ENCODE data around the gene SPATA3.
A peak's percentile ranks its signal among the peaks of the same experiment; 100 is the strongest.
"Not testable (repeated sequence)": the region's sequence is repeated elsewhere in the genome, so short reads cannot be mapped to it uniquely, and the experiment has no call there.

SPATA3 gene

DNA sequence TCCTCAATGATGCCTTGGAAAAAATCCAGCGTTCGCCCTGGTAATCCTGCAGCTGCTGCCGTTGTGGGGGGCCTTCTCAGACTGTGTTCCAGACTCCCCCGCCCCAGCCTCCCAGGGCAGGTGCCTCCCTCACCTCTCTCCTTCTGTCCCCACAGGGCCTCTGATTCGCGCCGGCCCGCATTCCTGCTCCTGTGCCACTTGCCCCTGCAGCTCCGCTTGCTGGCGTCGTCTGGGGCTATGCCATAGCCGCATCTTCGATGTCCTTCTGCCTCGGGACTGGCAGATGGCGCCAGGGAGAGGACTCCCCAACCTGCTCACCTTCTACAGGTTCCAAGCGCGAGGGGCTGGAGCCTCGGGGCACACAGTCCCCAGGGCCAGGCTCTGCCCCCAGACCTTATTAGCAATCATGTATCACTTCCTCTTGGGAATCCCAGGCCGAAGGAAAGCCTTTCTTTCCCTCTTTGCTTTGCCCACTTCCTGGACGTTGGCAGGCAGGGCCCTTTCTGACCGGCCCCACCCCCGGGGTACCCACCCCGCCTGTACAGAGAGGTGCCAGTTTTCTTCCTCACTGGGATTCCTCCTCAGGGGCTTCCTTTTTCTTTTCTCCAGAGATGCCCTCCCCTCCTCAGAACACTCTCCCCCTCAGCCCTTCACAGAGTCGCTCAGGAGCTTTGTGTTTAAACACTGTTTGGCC is 4.4 kb downstream of the SPATA3 start:
- Histone ChIP-seq H3K36me3 (ENCODE audit: control insufficient read depth, insufficient read depth, low read length, severe bottlenecking) (no peaks in the 10 kb centered on the region), H3K27me3 (replicated peaks; ENCODE audit: control insufficient read depth, insufficient read depth, low read length) (peaks cover 49% of the 10 kb centered on the region), H3K9ac (ENCODE audit: low read length) (no peak overlapping the region), H3K4me1 (ENCODE audit: control insufficient read depth, insufficient read depth, low read length) (peaks cover 33% of the 10 kb centered on the region), H3K9me3 (ENCODE audit: control insufficient read depth, low read length) (peaks cover 7% of the 10 kb centered on the region), H3K4me3 (ENCODE audit: low read length) (no peak overlapping the region)
- DNase-seq (ENCODE audit: low read depth), result no peak

DNA sequence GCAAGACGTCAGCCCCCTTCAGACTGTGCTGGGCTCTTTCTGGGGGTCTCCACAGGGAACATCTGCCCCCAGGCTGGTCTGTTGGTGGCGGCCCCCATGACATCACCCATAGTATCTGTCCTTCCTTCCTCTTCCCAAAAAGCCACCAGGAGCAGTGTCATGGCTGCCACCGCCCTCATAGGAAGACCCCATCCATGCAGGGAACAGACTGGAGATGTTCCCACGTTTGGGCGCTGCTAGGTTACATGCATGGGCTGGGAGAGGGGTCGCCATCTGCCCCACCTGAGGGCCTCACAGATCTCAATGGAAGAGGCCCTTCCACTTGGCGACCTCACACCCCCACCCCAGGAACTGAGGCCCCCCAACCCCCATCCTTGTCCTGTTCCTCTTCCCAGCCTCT is 5.1 kb downstream of the SPATA3 start:
- no peak overlapping the region for H3K4me3 ChIP-seq (ENCODE audit: low read length)
- no peaks in the 10 kb centered on the region for H3K36me3 ChIP-seq (ENCODE audit: control insufficient read depth, insufficient read depth, low read length, severe bottlenecking)
- peaks cover 33% of the 10 kb centered on the region for H3K4me1 ChIP-seq (ENCODE audit: control insufficient read depth, insufficient read depth, low read length)
- DNase-seq (ENCODE audit: low read depth), result no peak
- peaks cover 7% of the 10 kb centered on the region for H3K9me3 ChIP-seq (ENCODE audit: control insufficient read depth, low read length)
- H3K27me3 ChIP-seq (replicated peaks; ENCODE audit: control insufficient read depth, insufficient read depth, low read length), result peaks cover 42% of the 10 kb centered on the region
- no peak overlapping the region for H3K9ac ChIP-seq (ENCODE audit: low read length)

DNA sequence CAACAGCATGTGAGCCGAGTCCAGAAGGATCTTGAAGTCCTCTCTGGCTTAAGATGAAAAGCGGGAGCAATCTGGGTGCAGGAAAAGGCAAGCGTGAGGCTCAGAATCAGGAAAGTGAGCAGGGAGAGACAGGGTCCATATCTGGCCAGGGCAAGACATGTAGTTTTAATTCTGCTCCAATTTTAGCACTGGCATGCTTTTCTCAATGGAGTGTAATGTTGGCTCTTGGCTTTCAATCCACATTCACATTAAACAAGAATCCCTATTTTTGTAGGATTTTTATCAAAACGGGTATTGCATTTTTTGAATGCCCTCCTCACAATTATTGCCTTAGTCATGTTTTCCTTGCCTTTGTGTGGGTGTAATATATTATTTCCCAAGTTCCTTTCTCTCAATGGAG is 6.0 kb downstream of the SPATA3 start:
- Histone ChIP-seq H3K9ac (ENCODE audit: low read length) (no peak overlapping the region), H3K9me3 (ENCODE audit: control insufficient read depth, low read length) (peaks cover 2% of the 10 kb centered on the region), H3K4me1 (ENCODE audit: control insufficient read depth, insufficient read depth, low read length) (peaks cover 33% of the 10 kb centered on the region), H3K27me3 (replicated peaks; ENCODE audit: control insufficient read depth, insufficient read depth, low read length) (peaks cover 39% of the 10 kb centered on the region), H3K36me3 (ENCODE audit: control insufficient read depth, insufficient read depth, low read length, severe bottlenecking) (no peaks in the 10 kb centered on the region), H3K4me3 (ENCODE audit: low read length) (no peak overlapping the region)
- DNase-seq (ENCODE audit: low read depth), result peak; percentile 34

DNA sequence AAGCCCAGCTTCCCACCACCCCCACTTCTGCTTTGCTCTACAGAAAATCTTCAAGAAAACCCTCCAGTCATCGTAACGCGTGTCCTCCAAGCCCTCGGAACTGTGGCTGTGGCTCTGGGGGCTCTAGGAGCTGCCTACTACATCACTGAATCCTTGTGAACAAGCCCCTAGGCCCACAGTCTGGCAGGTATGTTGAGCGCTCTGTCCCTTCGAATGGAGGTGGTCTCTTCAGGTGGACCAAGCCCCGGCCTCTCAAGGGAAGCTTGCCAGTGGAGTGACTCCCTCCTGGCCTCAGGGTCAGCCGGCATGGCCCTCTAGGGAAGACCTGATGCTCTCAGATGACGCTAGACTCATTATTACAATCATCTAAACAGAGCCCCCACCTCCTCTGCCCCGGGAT is 6.7 kb downstream of the SPATA3 start:
- no peak overlapping the region for H3K9ac ChIP-seq (ENCODE audit: low read length)
- no peak overlapping the region for H3K4me3 ChIP-seq (ENCODE audit: low read length)
- no peaks in the 10 kb centered on the region for H3K9me3 ChIP-seq (ENCODE audit: control insufficient read depth, low read length)
- H3K36me3 ChIP-seq (ENCODE audit: control insufficient read depth, insufficient read depth, low read length, severe bottlenecking), result no peaks in the 10 kb centered on the region
- H3K27me3 ChIP-seq (replicated peaks; ENCODE audit: control insufficient read depth, insufficient read depth, low read length), result peaks cover 41% of the 10 kb centered on the region
- no peak for DNase-seq (ENCODE audit: low read depth)
- H3K4me1 ChIP-seq (ENCODE audit: control insufficient read depth, insufficient read depth, low read length), result peaks cover 33% of the 10 kb centered on the region

DNA sequence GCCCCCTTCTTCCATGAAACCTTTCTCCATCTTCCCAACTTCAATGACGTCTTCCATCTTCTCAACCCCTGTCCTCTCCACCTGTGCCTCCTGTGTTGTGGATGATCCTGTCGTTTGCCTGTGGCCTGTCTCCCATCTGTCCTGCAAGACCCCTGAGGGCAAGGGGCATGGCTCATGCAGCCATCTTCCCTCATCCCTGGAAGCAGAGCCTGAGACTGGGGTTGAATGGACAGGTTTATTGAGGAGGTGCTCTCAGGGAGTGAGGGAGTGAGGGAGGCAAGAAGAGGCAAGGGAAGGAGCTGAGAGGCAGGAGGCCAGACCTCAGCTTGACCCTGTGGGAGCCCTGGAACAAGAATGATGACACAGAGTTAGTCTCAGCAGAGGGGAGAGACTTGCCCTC is 7.3 kb downstream of the SPATA3 start:
- peaks cover 32% of the 10 kb centered on the region for H3K4me1 ChIP-seq (ENCODE audit: control insufficient read depth, insufficient read depth, low read length)
- H3K27me3 ChIP-seq (replicated peaks; ENCODE audit: control insufficient read depth, insufficient read depth, low read length), result peaks cover 46% of the 10 kb centered on the region
- no peak for DNase-seq (ENCODE audit: low read depth)
- H3K9ac ChIP-seq (ENCODE audit: low read length), result no peak overlapping the region
- no peaks in the 10 kb centered on the region for H3K9me3 ChIP-seq (ENCODE audit: control insufficient read depth, low read length)
- H3K4me3 ChIP-seq (ENCODE audit: low read length), result no peak overlapping the region
- no peaks in the 10 kb centered on the region for H3K36me3 ChIP-seq (ENCODE audit: control insufficient read depth, insufficient read depth, low read length, severe bottlenecking)

DNA sequence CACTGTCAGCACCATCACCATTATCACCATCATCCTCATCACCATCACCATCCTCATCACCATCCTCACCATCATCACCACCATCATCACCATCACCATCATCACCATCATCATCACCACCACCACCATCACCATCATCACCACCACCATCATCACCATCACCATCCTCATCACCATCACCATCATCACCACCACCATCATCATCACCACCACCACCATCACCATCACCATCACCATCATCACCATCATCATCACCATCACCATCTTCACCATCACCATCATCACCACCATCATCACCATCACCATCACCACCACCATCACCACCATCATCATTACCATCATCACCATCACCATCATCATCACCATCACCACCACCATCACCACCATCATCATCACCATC is 9.0 kb downstream of the SPATA3 start:
- Histone ChIP-seq H3K27me3 (replicated peaks; ENCODE audit: control insufficient read depth, insufficient read depth, low read length) (peaks cover 55% of the 10 kb centered on the region), H3K4me1 (ENCODE audit: control insufficient read depth, insufficient read depth, low read length) (peaks cover 18% of the 10 kb centered on the region)
- H3K9ac ChIP-seq (ENCODE audit: low read length); DNase-seq (ENCODE audit: low read depth); H3K9me3 ChIP-seq (ENCODE audit: control insufficient read depth, low read length); H3K36me3 ChIP-seq (ENCODE audit: control insufficient read depth, insufficient read depth, low read length, severe bottlenecking); H3K4me3 ChIP-seq (ENCODE audit: low read length): not testable (repeated sequence)

DNA sequence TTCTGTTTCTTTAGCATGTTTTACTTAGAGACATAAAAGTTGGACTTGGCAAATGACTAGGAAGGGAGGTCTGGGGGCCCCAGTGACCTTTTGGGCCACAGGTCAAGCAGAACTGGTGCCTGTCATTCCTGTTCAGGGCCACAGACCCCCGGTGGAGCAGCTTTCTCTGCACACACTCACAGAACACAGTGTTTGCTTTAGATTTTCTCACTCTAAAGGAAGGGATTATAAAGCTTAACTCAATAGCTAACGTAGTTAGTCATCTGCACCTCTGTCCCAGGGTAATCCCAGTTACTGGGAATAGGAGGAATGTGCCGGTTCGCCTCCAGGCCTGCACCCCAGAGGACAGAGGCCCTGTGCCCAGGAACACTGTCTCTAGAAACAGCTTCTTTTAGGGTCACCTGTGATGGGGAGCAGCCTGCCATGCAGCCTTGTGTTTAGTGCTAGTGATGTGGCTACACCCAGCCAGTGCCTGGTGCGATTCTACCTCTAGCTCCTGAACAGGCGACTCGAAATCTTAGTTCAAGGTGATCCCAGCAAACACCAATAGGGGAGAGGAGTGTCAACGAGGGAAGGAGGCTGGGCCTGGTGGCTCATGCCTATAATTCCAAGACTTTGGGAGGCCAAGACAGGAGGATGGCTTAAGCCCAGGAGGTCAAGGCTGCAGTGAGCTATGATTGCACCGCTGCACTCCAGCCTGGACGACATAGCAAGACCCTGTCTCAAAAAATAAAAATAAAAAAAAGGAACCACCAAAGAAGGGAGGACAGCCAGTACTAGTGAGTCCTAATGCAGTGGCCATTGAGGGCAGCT is 11.6 kb downstream of the SPATA3 start:
- no peak overlapping the region for H3K9ac ChIP-seq (ENCODE audit: low read length)
- no peaks in the 10 kb centered on the region for H3K36me3 ChIP-seq (ENCODE audit: control insufficient read depth, insufficient read depth, low read length, severe bottlenecking)
- H3K9me3 ChIP-seq (ENCODE audit: control insufficient read depth, low read length), result no peaks in the 10 kb centered on the region
- DNase-seq (ENCODE audit: low read depth), result peak; percentile 28
- H3K4me1 ChIP-seq (ENCODE audit: control insufficient read depth, insufficient read depth, low read length), result peaks cover 6% of the 10 kb centered on the region
- peaks cover 66% of the 10 kb centered on the region for H3K27me3 ChIP-seq (replicated peaks; ENCODE audit: control insufficient read depth, insufficient read depth, low read length)
- H3K4me3 ChIP-seq (ENCODE audit: low read length), result no peak overlapping the region

DNA sequence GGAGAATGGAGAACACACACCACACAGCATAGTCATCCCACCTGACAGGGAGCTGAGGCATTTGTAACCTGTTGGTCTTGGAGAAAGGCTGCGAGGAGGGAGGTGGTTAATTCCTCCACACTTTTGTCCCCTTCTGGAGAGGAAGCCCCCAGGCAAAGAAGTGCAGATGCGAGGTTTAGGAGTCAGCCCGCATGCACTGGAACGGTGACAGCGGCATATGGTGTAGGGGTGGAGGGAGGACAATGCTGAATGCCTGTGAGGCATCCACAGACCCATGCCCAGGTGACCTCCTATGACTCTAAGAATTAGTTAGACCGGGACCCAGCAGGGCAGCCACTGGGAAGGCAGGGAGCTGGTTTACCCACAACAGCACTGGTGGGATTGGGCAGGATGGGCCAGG is 12.2 kb downstream of the SPATA3 start:
- Histone ChIP-seq H3K9ac (ENCODE audit: low read length) (no peak overlapping the region), H3K9me3 (ENCODE audit: control insufficient read depth, low read length) (no peaks in the 10 kb centered on the region), H3K27me3 (replicated peaks; ENCODE audit: control insufficient read depth, insufficient read depth, low read length) (peaks cover 70% of the 10 kb centered on the region), H3K4me3 (ENCODE audit: low read length) (no peak overlapping the region), H3K4me1 (ENCODE audit: control insufficient read depth, insufficient read depth, low read length) (peaks cover 2% of the 10 kb centered on the region), H3K36me3 (ENCODE audit: control insufficient read depth, insufficient read depth, low read length, severe bottlenecking) (no peaks in the 10 kb centered on the region)
- no peak for DNase-seq (ENCODE audit: low read depth)

DNA sequence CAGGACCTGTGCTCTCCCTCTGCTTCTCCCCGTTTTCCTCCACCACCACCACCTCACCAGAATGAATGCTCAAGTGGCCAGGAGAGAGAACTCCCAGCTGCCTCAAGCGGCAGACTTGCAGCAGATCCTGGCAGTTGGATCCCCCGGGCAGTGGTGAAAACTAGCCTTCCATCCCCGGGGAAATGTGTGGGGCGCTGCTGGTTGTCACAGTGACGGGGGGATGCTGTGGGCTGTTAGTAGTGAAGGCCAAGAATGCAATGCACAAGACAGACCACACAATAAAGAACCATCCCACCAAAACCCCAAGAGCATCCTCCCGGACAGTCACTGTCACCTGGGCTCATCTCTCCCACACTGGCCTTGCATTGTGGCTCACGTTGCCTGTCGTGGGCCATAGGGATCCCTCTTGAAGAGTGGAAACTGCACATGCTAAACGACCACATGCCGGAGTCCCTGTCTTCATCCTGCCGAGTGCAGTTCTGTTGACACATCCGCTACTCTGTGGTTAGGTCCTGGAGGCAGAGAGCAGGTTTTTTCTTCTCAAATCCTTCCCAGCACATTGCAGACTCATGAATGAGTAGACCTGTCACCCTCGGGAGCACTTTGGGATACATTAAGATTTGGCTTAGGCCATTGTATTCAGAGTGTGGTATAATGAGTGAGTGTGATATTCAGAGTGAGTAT is 13.5 kb downstream of the SPATA3 start:
- DNase-seq (ENCODE audit: low read depth), result no peak
- Histone ChIP-seq H3K9ac (ENCODE audit: low read length) (no peak overlapping the region), H3K4me3 (ENCODE audit: low read length) (no peak overlapping the region), H3K36me3 (ENCODE audit: control insufficient read depth, insufficient read depth, low read length, severe bottlenecking) (no peaks in the 10 kb centered on the region), H3K27me3 (replicated peaks; ENCODE audit: control insufficient read depth, insufficient read depth, low read length) (peaks cover 71% of the 10 kb centered on the region), H3K4me1 (ENCODE audit: control insufficient read depth, insufficient read depth, low read length) (no peaks in the 10 kb centered on the region), H3K9me3 (ENCODE audit: control insufficient read depth, low read length) (no peaks in the 10 kb centered on the region)

DNA sequence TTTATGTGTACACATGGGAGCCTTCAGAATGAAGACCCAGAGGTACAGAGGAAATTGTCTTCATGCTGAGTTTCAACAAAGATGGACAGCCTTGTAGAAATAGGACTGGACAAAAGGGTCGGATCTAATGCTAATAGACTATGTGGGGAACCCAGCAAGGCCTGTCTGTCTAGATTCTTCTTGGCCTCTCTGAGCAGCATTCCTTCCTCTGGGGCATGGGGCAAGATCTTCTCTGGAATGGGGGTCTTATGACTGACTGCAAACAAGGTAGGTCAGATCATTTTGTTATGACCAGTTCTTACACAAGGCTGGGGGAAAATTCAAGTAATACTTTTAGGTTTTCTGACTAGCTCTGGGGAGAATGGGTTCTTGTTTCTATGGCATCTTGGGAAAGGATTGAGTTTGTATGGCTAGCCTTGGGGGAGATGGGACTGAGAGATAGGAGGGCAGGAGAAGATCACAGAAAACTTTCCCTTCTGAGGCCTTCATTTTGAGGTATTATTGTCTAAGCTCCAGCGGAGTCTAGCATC is 14.3 kb downstream of the SPATA3 start:
- Histone ChIP-seq H3K4me1 (ENCODE audit: control insufficient read depth, insufficient read depth, low read length) (no peaks in the 10 kb centered on the region), H3K36me3 (ENCODE audit: control insufficient read depth, insufficient read depth, low read length, severe bottlenecking) (no peaks in the 10 kb centered on the region), H3K9ac (ENCODE audit: low read length) (no peak overlapping the region), H3K4me3 (ENCODE audit: low read length) (no peak overlapping the region), H3K9me3 (ENCODE audit: control insufficient read depth, low read length) (no peaks in the 10 kb centered on the region), H3K27me3 (replicated peaks; ENCODE audit: control insufficient read depth, insufficient read depth, low read length) (peaks cover 74% of the 10 kb centered on the region)
- no peak for DNase-seq (ENCODE audit: low read depth)

DNA sequence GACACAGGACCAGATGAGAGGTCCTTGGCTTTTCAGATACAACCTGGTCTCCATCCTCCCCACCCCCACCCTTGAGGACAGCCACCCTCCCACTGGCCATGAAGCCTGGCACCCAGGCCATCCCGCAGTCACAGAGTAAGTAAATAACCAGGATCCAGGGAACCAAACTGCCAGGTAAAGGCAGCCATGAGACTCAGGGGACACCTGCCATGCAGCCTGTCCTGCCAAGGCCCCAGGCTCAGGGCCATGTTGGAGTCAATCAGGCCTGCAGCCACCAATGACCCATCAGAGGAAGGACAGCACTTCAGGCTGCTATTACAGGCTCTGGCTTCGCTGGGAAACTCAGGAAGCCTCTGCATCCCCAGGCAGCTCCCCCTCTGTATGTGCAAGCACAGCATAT is 15.6 kb downstream of the SPATA3 start:
- Histone ChIP-seq H3K36me3 (ENCODE audit: control insufficient read depth, insufficient read depth, low read length, severe bottlenecking) (no peaks in the 10 kb centered on the region), H3K4me1 (ENCODE audit: control insufficient read depth, insufficient read depth, low read length) (no peaks in the 10 kb centered on the region), H3K9me3 (ENCODE audit: control insufficient read depth, low read length) (no peaks in the 10 kb centered on the region), H3K4me3 (ENCODE audit: low read length) (no peak overlapping the region), H3K27me3 (replicated peaks; ENCODE audit: control insufficient read depth, insufficient read depth, low read length) (peaks cover 82% of the 10 kb centered on the region), H3K9ac (ENCODE audit: low read length) (no peak overlapping the region)
- DNase-seq (ENCODE audit: low read depth), result no peak
